MCF 10A (cell line): Measurements from ENCODE around the gene TMEM218. TPM values are rescaled to one million over a fixed set of nuclear protein-coding genes. Genes with fewer than 3 reads are reported as not detected.
A peak's percentile ranks its signal among the peaks of the same experiment; 100 is the strongest.

Experiments used
- BruUV-seq: library from RNA; stranded (reverse); fragments of 400-500 nt; replicated peaks from 2 replicates; lab custom pipeline; 2021; lab: Mats Ljungman, UMichigan
- CTCF ChIA-PET: fragments of 300-600 bp; sonication (Branson Sonifier 250); formaldehyde crosslinking; extraction: SDS; loops from one replicate; lab custom pipeline; 2021; ENCODE audit warnings: antibody characterized with exemption, inconsistent platforms; lab: Yijun Ruan, JAX
- POLR2A ChIA-PET: fragments of 300-600, 350-650 bp; sonication (Branson Sonifier 250); formaldehyde crosslinking; extraction: SDS; loops from one replicate; lab custom pipeline; 2020; ENCODE audit warnings: antibody characterized with exemption, inconsistent platforms; lab: Yijun Ruan, JAX
- DNase-seq: peaks from one replicate; pipeline ENCODE4 v3.0.0-alpha.2; 2018; ENCODE audit not compliant: unreplicated experiment
- H3K27ac Mint-ChIP-seq: one replicate; pipeline ENCODE4 v1.8.0; 2022; ENCODE audit warnings: mild to moderate bottlenecking, low read depth, mixed read lengths; ENCODE audit not compliant: unreplicated experiment
- H3K27me3 Mint-ChIP-seq: one replicate; pipeline ENCODE4 v1.8.0; 2022; ENCODE audit warnings: mixed read lengths; ENCODE audit not compliant: insufficient read depth, unreplicated experiment
- H3K36me3 Mint-ChIP-seq: one replicate; pipeline ENCODE4 v1.8.0; 2022; ENCODE audit warnings: mild to moderate bottlenecking, moderate library complexity, mixed read lengths; ENCODE audit not compliant: insufficient read depth, unreplicated experiment
- H3K4me1 Mint-ChIP-seq: one replicate; pipeline ENCODE4 v1.8.0; 2022; ENCODE audit warnings: mixed read lengths; ENCODE audit not compliant: insufficient read depth, unreplicated experiment
- H3K4me3 Mint-ChIP-seq: one replicate; pipeline ENCODE4 v1.8.0; 2022; ENCODE audit warnings: mild to moderate bottlenecking, moderate library complexity, mixed read lengths; ENCODE audit not compliant: unreplicated experiment
- H3K9me3 Mint-ChIP-seq: one replicate; pipeline ENCODE4 v1.8.0; 2022; ENCODE audit warnings: mixed read lengths; ENCODE audit not compliant: unreplicated experiment
- CTCF ChIP-seq: fragments of 200-600 bp; IDR thresholded peaks from one replicate; pipeline ENCODE4 v1.8.0; 2022; ENCODE audit warnings: antibody characterized with exemption, mild to moderate bottlenecking; ENCODE audit not compliant: unreplicated experiment
- intact Hi-C: fragments of 100-400 bp; cut with micrococcal nuclease; formaldehyde crosslinking; loops from 2 replicates; pipeline ENCODE4 v1.14.1; 2022
- total RNA-seq: library from RNA; stranded (reverse); gene quantifications from 2 replicates; pipeline ENCODE4 v1.2.3, GENCODE V29; 2022

Gene TMEM218
- total RNA-seq, 1 experiment from 2014 or later, result 21.1 TPM

DNA sequence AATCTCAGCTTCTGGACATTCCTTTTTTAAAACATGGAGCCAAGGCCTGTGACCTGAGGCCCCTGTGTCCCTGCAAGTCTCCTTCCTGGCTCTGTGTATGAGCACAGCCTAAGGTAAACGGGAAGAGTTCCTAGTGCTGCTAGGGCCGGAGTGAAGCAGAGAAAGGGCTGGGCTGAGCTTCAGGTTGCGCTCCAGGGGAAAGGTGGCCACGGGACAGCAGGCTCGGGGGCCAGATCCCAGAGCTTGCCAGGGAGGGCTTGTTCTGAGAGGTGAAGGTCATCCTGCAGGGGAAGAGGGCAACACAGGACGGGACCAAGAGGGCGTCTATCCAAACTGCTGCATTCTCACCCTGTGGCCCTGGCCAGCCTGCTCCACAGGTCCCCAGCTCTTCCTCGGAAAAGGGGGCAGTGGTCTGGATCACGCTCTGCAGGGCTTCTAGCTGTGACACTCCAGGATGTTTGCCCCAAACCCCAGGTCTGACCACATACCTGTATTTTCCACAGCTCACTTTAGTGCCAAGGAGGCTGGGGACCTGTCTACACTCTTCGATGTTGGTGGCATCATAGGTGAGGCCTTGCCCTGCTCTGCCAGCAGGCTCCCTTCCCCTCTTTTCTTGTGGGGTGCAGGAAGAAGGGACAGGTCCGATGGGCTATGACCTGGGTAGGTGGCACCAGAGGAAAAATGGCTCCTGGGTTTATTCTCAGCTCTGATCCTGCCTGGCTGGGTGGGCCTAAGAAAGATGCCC, 27.9 kb downstream of the TMEM218 start:
- intact Hi-C loops, result loop anchor here (2.0 kb wide), 1 partner anchor 185 kb away; no protein-coding TSS in a partner anchor
- ChIA-PET CTCF (interaction anchor here (0.6 to 2.7 kb wide), 16 partner anchors 8 to 269 kb away, joined by 3 to 13 read pairs (median 6); no protein-coding TSS in a partner anchor), POLR2A (interaction anchor here (0.6 to 2.5 kb wide), 15 partner anchors 8 to 1185 kb away, joined by 3 to 29 read pairs (median 4); partner anchors contain the start of genes CCDC15, FOXRED1, HYLS1 and ROBO4)
- peaks cover 23% of the 10 kb centered on the region for H3K36me3 Mint-ChIP-seq
- no peak for DNase-seq
- BruUV-seq, result no TSS peak
- peak overlapping the region; percentile 96 for H3K27ac Mint-ChIP-seq
- peaks cover 40% of the 10 kb centered on the region for H3K4me1 Mint-ChIP-seq
- no peaks in the 10 kb centered on the region for H3K27me3 Mint-ChIP-seq
- peak overlapping the region; percentile 68 for H3K4me3 Mint-ChIP-seq
- TF ChIP-seq CTCF, result no peak
- no peaks in the 10 kb centered on the region for H3K9me3 Mint-ChIP-seq

GRCh38 chr11:125082611-125083311, 28.7 kb downstream of the TMEM218 start:
- intact Hi-C loops, result loop anchor here (2.0 kb wide), 1 partner anchor 184 kb away; no protein-coding TSS in a partner anchor
- CTCF ChIA-PET, result interaction anchor here (0.6 to 2.7 kb wide), 20 partner anchors 8 to 268 kb away, joined by 3 to 13 read pairs (median 4); no protein-coding TSS in a partner anchor
- peak; percentile 89 for DNase-seq
- H3K9me3 Mint-ChIP-seq, result no peaks in the 10 kb centered on the region
- H3K4me1 Mint-ChIP-seq, result peaks cover 48% of the 10 kb centered on the region
- peak overlapping the region; percentile 68 for H3K4me3 Mint-ChIP-seq
- H3K27ac Mint-ChIP-seq, result peak overlapping the region; percentile 96
- no TSS peak for BruUV-seq
- H3K27me3 Mint-ChIP-seq, result no peaks in the 10 kb centered on the region
- POLR2A ChIA-PET, result interaction anchor here (0.6 to 2.5 kb wide), 16 partner anchors 9 to 1186 kb away, joined by 3 to 29 read pairs (median 4); partner anchors contain the start of genes CCDC15, FOXRED1, HYLS1 and ROBO4
- H3K36me3 Mint-ChIP-seq, result peaks cover 19% of the 10 kb centered on the region
- no peak for TF ChIP-seq CTCF

DNA sequence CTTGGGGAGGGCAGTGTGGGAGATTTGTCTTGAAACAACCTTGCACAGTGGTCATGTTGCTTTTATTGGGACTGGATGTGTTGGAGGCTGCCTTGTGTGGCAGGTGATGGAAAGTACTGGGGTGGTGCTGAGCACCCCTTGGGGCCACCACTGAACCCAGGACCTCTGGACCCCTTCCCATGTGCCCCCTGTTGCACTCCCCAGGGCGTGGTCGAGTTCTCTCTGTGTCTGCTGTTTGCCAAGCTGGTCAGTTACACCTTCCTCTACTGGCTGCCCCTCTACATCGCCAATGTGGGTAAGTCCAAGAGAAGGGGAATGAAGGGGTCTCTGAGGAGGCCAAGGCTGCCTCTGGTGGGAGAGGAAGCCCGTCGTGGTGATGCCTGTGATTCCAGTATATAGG, 29.4 kb downstream of the TMEM218 start:
- DNase-seq, result no peak
- ChIA-PET CTCF (interaction anchor here (0.6 to 2.7 kb wide), 11 partner anchors 9 to 338 kb away, joined by 3 to 13 read pairs (median 5); no protein-coding TSS in a partner anchor), POLR2A (interaction anchor here (0.9 to 2.5 kb wide), 9 partner anchors 9 to 805 kb away, joined by 3 to 29 read pairs (median 7); partner anchors contain the start of genes HYLS1 and ROBO4)
- TF ChIP-seq CTCF, result no peak
- H3K4me3 Mint-ChIP-seq, result no peak overlapping the region
- H3K36me3 Mint-ChIP-seq, result peaks cover 13% of the 10 kb centered on the region
- peaks cover 48% of the 10 kb centered on the region for H3K4me1 Mint-ChIP-seq
- no peaks in the 10 kb centered on the region for H3K27me3 Mint-ChIP-seq
- H3K27ac Mint-ChIP-seq, result no peak overlapping the region
- H3K9me3 Mint-ChIP-seq, result no peaks in the 10 kb centered on the region
- intact Hi-C loops, result loop anchor here (2.0 kb wide), 1 partner anchor 183 kb away; no protein-coding TSS in a partner anchor
- no TSS peak for BruUV-seq
